Measurements from ENCODE around the gene IQCM.

Gene IQCM

DNA sequence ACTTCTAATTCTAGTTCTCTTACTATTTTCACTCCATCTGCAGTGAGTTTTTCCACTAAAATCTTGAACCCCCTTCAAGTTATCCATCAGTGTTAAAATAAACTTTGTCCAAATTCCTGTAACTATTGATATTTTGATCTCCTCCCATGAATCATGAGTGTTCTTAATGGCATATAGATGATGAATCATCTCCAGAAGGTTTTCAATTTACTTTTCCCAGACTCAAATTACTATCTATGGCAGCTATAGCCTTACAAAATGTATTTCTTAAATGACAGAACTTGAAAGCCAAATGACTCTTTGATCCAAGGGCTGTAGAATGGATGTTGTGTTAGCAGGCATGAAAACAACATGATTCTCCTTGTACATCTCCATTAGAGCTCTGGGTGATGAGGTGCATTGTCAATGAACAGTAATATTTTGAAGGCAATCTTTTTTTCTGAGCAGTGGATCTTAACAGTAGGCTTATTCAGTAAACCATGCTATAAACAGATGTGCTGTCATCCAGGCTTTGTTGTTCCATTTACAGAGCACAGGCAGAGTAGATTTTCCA lies 16.1 kb upstream of the IQCM start:
- TF ChIP-seq, protein P1, sequence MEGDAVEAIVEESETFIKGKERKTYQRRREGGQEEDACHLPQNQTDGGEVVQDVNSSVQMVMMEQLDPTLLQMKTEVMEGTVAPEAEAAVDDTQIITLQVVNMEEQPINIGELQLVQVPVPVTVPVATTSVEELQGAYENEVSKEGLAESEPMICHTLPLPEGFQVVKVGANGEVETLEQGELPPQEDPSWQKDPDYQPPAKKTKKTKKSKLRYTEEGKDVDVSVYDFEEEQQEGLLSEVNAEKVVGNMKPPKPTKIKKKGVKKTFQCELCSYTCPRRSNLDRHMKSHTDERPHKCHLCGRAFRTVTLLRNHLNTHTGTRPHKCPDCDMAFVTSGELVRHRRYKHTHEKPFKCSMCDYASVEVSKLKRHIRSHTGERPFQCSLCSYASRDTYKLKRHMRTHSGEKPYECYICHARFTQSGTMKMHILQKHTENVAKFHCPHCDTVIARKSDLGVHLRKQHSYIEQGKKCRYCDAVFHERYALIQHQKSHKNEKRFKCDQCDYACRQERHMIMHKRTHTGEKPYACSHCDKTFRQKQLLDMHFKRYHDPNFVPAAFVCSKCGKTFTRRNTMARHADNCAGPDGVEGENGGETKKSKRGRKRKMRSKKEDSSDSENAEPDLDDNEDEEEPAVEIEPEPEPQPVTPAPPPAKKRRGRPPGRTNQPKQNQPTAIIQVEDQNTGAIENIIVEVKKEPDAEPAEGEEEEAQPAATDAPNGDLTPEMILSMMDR (IDR thresholded peaks at IDR 0.05; ENCODE audit: low read depth, low read length), result no peak
- no peak overlapping the region for H3K4me3 ChIP-seq (ENCODE audit: low read depth, low read length)

DNA sequence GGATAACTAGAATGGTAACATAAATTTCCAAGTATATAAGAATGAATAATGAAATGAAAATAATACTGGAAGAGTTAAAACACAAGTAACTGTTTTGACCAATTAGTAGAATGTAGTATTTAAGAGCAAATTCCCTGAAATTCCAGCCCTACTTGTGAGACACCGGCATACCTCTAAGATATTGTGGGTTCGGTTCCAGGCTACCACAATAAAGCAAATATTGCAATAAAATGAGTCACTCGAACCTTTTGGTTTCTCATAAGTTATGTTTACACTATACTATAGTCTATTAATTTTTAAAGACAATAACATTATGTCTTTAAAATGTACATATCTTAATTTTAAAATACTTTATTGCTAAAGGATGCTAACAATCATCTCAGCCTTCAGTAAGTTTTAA lies 15.2 kb upstream of the IQCM start:
- H3K4me3 ChIP-seq (ENCODE audit: low read depth, low read length), result no peak overlapping the region
- TF ChIP-seq, protein P1 (IDR thresholded peaks at IDR 0.05; ENCODE audit: low read depth, low read length), result no peak

DNA sequence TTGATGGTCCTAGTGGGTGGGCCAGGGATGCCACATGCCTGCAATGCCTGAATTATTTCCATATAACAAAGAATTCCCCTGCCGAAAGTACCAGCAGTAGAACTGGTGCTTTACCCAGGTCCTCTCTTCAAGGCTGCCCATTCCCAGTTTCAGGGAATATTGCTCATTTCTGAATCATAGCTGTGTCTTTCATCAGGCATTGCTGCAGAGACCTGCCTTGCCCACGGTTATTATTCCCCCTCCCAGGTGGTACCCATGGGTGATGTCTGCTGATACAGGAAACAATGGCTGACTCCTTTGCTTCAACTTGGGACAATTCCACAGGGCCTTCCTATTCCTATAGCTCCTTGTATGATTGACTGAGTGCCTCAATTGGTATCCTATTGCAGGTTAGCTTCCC lies 9.7 kb upstream of the IQCM start:
- H3K4me3 ChIP-seq (ENCODE audit: low read depth, low read length), result no peak overlapping the region
- TF ChIP-seq, protein P1 (IDR thresholded peaks at IDR 0.05; ENCODE audit: low read depth, low read length), result no peak

DNA sequence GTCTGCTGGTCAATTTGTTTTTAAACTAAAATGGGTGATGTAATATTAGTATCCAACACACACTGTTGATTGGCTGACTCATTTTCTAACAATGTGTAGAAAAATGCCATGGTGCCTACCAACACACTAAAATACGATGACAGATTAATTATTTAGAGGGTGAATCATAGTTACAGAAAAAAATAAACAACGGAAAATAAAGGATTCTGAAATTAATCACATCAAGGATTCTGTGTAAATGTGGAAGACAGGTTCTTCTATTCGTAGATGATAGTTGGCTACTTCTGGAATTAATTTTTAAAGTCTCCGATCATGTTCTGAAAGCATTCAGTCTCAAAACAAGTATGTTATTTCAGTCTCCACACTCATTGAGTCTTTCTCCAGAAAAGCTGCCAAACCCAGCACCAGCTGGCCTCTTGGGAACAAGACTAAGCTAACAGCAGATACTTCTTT lies 8.2 kb upstream of the IQCM start:
- TF ChIP-seq, protein P1 (IDR thresholded peaks at IDR 0.05; ENCODE audit: low read depth, low read length), result no peak
- no peak overlapping the region for H3K4me3 ChIP-seq (ENCODE audit: low read depth, low read length)

DNA sequence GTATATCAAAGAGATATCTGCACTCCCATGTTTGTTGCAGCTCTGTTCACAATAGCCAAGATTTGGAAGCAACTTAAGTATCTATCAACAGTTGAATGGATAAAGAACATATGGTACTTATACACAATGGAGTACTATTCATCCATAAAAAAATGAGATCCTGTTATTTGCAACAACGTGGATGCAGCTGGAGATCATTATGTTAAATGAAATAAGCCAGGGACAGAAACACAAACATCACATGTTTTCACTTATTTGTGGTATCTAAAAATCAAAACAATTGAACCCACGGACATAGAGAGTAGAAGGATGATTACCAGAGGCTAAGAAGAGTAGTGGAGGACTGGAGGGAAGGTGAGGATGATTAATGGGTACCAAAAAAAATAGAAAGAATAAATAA lies 14.2 kb downstream of the IQCM start:
- H3K4me3 ChIP-seq (ENCODE audit: low read depth, low read length), result no peak overlapping the region
- TF ChIP-seq, protein P1 (IDR thresholded peaks at IDR 0.05; ENCODE audit: low read depth, low read length), result no peak

DNA sequence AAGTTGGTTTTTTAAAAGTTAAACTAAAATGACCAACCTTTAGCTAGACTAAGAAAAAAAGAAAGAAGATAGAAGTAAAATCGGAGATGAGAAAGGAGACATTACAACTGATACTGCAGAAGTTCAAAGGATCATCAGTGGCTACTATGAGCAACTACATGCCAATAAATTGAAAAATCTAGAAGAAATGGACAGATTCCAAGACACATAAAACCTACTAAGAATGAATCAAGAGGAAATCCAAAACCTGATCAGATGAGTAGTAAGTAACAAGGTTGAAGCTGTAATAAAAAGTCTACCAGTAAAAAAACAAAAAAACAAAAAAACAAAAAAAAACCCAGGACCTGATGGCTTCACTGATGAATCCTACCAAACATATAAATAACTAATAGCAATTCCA lies 16.1 kb downstream of the IQCM start:
- TF ChIP-seq, protein P1 (IDR thresholded peaks at IDR 0.05; ENCODE audit: low read depth, low read length), result no peak

DNA sequence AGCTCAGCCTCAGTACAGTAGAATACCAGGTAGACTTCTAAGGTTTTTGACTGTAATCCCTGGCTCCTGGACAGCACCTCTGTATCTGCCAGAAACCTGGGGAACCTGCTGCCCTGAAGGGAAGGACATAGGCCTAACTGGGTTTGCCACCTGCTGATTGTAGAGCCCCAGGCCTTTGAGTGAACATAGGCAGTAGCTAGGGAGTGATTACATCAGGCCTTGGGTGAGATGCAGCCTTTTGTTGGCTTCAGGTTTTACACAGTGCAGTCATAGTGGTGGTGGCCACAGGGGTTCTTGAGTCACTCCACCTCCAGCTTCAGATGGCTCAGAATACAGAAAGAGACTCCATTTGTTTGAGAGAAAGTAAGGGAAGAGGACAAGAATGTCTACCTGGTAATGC lies 19.3 kb downstream of the IQCM start:
- no peak overlapping the region for H3K4me3 ChIP-seq (ENCODE audit: low read depth, low read length)
- TF ChIP-seq, protein P1 (IDR thresholded peaks at IDR 0.05; ENCODE audit: low read depth, low read length), result no peak

More for the DNA sequence above, 16.1 kb downstream of the IQCM start:
- no peak overlapping the region for H3K4me3 ChIP-seq (ENCODE audit: low read depth, low read length)

Measured in WI38 (cell line).